ENCODE results near the gene P2RX7.

DNA sequence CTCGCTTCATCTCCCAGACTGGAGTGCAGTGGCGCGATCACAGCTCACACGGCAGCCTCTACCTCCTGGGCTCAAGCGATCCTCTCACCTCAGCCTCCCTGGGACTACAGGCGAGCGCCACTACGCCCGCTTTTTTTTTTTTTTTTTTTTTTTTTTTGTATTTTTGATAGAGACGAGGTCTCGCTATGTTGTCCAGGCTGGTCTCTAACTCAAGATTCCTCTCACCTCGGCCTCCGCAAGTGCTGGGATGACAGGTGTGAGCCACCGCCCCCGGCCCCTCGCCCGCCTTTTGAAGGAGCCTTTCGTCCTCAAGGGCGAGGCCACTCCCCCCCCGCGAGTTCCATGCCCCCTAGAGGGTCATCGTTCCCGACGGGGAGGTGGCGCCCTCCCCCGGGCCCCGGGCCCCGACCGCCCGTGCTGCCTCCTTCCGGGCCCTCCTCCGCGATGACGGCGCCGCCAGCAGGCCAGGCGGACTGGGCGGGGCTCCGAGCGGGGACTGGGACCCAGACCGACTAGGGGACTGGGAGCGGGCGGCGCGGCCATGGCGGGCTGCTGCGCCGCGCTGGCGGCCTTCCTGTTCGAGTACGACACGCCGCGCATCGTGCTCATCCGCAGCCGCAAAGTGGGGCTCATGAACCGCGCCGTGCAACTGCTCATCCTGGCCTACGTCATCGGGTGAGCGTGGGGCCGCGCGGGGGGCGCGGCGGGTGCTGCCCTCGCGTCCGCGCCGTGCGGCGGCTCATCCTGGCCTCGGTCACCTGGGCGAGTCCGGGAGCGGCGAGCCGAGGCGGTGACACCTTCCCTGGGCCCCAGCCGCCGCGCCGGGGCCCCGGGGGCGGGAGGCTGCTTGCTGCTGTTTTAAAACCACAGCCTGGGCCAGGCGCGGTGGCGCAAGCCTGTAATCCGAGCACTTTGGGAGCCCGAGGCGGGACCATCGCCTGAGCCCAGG, 77.2 kb downstream of the P2RX7 start, which contains the start of gene P2RX4:
- TF ChIP-seq CTCF (IDR thresholded peaks at IDR 0.05) (peak in 3 of 6 experiments; percentile 26 to 27 (median 27)), POLR2A (IDR thresholded peaks at IDR 0.05) (peak in 2 of 4 donors; percentile 91 to 96)
